HG03095 (cell line): ENCODE measurements around the gene PRM2.

Source experiments
- ATAC-seq: cut with Tn5 transposase; IDR thresholded peaks from one replicate; pipeline ENCODE4 v1.9.1; 2021; ENCODE audit warnings: moderate library complexity; ENCODE audit not compliant: unreplicated experiment

Gene PRM2, protein sequence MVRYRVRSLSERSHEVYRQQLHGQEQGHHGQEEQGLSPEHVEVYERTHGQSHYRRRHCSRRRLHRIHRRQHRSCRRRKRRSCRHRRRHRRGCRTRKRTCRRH

GRCh38 chr16:11276143-11276895, at the start of gene PRM2:
PRM2 (minus strand) TSS chr16:11276480; CDS start chr16:11276370, 110 bp downstream.
- ATAC-seq, result no peak

DNA sequence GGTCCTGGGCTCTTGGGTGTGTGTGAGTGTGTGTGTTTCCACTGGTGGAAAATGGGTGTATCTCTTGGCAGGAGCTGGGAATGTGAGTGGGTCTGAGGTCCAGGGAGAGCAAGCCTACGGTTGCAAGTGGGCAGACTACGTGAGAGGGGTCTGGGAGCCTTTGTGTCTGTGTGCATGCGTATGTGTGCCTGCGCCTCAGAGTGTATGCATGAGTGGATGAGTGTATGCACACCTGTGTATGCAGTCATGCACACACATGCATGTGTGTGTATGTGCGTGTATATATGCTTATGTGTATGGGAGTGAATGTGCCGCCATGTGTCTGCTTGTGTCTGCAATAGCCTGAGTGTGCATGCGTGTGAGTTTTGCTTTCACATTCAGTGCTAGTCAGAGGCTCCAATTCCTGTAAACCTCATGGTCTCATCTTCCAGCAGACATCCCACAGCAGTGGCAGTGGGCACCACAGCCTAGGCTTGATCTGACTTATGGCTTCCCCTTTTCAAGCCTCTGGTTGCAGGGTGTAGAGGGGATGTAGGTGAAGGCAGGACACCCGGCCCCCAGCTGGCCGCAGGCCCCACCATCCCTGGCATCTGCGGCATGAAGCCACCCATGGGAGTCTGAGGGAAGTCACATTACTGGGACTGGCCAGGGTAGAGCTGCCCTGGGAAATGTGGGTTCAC, 49.3 kb upstream of the PRM2 start:
- no peak for ATAC-seq

DNA sequence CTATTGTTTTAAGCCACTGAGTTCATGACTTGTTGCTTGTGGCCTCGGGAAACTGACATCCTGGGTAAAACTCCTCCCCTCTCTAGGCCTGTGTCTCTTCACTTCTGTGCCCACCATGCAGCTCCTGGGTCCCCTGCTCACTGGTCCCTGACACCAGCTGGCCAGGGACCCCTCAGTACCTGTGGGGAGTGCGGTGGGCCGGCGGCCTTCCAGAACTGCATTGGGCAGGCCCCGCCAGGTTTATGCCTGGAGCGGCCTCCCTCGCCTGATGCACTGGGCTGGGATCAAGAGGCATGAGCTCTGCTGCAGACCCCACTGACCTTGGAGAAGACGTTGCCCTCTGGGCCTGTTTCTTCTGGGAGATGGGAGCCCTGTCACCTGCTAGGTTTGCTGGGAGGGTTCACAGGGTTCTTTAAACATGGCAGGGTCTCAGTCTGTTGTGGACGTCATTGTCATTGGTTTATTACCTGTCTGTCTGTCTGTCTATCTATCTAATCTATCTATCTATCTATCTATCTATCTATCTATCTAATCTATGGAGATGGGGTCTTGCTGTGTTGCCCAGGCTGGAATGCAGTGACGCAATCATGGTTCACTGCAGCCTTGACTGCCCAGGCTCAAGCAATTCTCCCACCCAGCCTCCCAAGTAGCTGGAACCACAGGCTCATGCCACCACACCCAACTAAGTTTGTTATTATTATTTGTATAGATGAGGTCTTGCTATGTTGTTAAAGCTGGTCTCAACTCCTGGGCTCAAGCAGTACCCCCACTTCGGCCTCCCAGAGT, 47.5 kb upstream of the PRM2 start:
- ATAC-seq, result no peak

- no peak for ATAC-seq
These were observed 46.5 kb upstream of the PRM2 start for GRCh38 chr16:11322823-11323222.

DNA sequence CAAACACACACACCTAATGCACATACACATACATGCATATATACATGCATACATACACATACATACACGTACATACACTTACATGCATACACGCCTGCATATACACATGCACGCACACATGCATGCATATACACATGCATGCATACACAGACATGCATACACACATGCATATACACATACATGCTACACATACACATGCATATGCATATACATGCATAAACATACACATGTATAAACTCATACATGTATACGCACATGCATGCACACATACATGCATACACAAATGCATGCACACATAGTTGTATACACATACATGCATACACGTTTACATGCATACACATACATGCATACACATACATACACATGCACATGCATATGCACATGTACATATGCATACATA, 45.4 kb upstream of the PRM2 start:
- no peak for ATAC-seq

DNA sequence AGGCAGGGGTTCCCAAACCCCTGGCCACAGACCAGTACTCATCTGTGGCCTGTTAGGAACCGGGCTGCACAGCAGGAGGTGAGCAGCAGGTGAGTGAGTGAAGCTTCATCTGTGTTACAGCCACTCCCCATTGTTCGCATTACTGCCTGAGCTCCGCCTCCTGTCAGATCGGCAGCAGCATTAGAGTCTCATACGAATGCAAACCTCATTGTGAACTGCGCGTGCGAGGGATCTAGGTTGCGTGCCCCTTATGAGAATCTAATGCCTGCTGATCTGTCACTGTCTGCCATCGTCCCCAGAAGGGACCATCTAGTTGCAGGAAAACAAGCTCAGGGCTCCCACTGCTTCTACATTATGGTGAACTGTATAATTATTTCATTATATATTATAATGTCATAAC, 43.9 kb upstream of the PRM2 start:
- ATAC-seq, result no peak

GRCh38 chr16:11319529-11320146, 43.4 kb upstream of the PRM2 start:
- no peak for ATAC-seq

DNA sequence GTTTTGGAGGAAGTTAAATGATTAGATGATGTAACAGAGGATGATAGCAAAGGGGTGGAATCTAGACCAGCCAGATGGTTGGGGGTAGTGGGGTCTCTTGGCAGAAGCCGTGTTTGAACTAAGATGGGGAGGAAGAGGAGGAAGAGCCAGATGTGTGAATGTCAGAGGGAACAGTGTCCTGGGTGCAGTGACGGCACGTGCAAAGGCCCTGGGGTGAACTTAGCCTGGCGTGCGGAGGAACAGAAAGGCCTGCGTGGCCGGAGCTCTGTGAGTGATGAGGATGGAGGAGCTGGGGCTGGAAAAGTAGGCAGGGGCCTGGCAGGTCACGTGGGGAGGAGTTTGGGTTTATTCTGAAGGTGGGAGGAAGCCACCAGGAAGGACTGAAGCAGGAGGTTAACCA, 42.5 kb upstream of the PRM2 start:
- ATAC-seq, result no peak

DNA sequence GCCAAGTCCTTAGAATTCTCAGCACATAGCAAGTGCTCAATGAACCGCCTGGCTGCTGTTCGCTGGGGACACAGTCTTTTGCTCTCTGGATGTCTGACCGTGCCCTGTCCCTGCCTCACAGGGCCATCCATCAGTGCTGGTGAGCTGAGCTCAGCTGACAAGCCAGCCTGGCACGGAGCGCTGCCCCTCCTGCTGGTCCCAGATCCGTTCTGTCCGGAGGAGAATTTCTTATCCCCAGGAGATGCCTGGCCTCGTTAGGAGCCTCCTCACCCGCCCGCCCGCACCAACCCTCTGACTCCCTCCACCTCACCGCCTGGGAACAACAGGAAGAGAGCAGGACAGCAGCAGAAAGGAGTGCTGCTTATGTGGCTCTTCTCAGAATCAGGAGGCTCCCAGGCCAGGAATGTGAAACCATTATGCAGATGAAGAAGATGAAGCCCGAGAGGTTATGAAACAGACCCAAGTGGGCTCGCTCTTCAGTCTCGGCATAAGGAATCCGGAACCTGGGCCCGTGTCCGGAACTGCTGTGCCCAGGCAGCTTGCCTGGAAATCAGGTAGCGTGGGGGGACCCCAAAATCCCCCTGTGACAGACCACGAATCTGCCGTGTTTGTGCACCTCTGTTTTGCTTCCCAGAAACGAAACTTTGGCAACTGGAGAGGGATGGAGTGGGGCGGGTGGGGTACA, 40.2 kb upstream of the PRM2 start:
- no peak for ATAC-seq

DNA sequence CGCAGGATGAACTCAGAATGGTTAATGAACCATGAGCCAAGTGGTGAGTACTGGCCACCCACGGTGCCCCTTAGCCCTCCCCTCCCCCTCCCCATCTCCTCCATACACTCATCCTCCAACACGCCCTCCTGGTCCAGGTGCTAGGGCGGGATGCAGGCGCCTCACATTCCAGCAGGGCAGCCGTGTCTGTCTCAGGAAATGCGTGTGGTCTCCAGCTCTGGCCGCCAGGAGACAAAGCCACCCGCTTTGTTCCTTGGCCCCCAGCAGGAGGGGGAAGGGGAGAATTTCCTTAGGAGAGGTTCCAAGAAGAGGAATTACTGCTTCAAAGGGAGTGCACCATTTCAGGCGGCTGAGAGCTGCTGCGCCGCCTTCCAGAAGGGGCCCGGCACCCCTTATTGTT, 39.2 kb upstream of the PRM2 start:
- ATAC-seq, result no peak

GRCh38 chr16:11314309-11314894, 38.1 kb upstream of the PRM2 start:
- no peak for ATAC-seq

DNA sequence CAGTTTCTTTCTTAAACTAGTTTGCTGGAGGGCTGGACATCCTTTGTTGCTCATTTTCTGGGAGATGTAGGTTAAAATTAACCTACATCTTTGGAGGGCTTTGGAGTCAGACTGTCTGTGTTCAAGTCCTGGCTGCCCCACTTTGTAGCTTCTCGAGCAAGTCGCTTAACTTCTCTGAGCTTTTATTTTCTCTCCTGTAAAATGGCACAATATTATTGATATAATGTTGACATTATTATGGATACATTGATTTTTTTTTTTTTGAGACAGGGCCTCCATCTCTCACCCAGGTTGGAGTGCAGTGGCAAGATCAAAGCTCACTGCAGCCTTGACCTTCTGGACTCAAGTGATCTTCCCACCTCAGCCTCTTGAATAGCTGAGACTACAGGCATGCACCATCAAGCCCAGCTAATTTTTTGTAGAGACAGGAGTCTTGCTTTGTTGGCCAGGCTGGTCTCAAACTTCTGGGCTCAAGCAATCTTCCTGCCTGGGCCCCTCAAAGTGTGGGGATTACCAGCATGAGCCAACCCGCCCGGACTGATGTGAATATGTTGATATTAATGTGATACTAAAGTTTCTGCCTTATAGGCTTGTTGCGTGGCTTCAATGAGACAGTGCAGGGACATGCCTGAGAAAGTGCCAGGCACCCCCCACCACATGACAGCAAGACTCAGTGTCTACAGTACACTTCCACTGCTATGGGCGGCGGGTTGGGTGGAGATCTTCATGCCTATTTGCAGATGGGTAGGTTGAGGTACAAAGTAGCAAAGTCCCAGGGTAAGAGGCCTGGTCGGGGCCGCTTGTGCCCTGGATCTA, 37.4 kb upstream of the PRM2 start:
- ATAC-seq, result no peak

DNA sequence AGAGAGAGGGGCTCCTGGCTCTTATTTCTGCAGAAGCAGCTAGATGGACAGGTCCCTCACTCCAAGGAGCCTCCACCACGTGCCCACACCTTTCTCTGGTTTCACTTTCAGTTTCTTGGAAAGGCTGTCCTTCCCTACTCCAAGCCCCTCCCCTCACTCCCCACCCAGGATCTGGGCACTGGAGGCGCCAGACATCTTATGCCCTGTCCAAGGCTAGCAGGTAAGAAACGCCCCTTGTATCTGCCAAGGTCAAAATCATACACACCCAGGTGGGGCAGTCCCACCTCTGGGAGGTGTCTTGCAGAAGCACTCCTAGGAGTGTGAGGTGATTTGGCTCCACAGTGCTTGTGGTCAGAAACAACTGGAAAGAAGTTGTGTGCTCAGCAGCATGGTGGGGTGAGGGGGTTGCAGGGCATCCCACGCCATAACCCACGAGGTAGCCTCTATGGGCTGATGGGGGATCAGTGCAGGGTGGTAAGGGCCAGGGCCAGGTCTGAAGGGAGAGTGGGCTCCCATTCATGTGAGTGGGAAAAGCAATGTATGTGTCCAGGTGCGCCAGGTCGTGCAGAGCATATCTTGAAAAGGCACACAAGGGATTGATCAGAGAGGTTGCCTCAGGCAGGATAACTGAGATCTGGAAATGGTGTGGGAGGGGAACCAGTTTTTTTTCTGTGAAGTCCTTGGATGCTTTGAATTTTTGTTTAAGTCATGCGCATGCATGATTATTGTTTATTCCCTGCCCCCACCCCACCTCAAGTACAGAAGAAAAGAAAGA, 36.6 kb upstream of the PRM2 start:
- ATAC-seq, result no peak

GRCh38 chr16:11310997-11311561, 34.8 kb upstream of the PRM2 start:
- ATAC-seq, result no peak

DNA sequence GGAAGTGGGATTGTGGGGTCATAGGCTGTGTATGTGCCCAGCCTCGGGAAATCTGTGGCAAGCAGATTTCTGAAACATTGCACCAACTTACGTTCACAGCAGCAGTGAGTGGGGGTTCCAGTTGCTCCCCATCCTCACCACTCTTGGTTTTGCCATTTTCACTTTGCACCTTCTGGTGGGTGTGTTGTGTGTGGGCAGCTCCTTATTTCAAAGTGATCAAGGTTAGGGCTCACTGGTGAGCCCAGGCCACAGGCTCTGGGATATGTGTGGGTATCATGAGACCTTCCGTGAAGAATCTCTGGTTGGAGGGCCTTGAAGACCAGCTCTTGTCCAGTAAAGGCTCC, 34.3 kb upstream of the PRM2 start:
- no peak for ATAC-seq

DNA sequence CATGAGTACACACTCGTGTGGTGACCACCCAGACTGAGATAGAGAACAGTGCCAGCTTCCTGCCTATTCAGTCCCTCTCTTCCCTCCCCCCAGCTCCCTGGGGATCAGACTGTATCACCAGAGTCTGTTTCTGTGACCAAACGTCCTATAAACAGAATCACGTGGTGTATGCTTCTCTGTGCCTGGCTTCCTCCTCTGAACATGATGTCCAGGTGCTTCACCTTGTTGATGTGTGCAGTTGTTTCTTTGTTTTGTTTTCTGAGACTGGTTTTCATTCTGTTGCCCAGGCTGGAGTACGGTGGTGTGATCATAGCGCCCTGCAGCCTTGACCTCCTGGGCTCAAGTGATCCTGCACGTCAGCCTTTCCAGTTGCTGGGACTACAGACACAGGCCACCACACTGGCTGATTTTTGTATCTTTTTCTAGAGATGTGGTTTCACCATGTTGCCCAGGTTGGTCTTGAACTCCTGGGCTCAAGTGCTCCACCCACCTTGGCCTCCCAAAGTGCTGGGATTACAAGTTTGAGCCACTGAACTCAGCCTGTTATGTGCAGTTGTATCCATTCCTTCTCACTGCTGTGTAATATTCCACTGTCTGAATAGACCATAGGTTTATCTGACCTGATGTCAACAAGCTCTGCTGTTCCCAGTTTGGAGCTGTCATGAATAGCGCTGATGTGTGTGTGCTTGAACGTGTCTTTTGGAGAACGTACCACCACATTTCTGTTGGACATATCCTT, 33.8 kb upstream of the PRM2 start:
- ATAC-seq, result peak; percentile 40

GRCh38 chr16:11308493-11309283, 32.4 kb upstream of the PRM2 start:
- no peak for ATAC-seq
